IMR-90 (cell line): ENCODE data around the gene KRABD2.

Experiments
- ATAC-seq: fragments of 200-7000 bp; cut with Tn5 transposase; 2 replicates; pipeline ENCODE4 v1.9.1; 2020; ENCODE audit warnings: low read depth, mild to moderate bottlenecking, moderate library complexity
- BruUV-seq: library from RNA; stranded (reverse); fragments of 400-500 nt; replicated peaks from 2 replicates; lab custom pipeline; 2021; lab: Mats Ljungman, UMichigan
- CTCF ChIA-PET: fragments of 300-600 bp; formaldehyde crosslinking; extraction: SDS; loops from one replicate; lab custom pipeline; 2021; ENCODE audit warnings: antibody characterized with exemption; lab: Yijun Ruan, JAX
- POLR2A ChIA-PET: fragments of 300-600 bp; sonication (Branson Sonifier 250); formaldehyde crosslinking; loops from one replicate; lab custom pipeline; 2022; ENCODE audit warnings: antibody characterized with exemption; ENCODE audit not compliant: unreplicated experiment; lab: Charles Lee
- DNase-seq: peaks from one replicate; pipeline ENCODE4 v3.0.0; 2013
- H2AFZ ChIP-seq: replicated peaks from 2 replicates; pipeline ENCODE3; 2013; ENCODE audit warnings: low read length, mild to moderate bottlenecking; ENCODE audit not compliant: poor library complexity
- H2AK5ac ChIP-seq: 2 replicates; pipeline ENCODE4 v1.6.1; 2013; ENCODE audit warnings: low read depth, low read length, inconsistent platforms
- H2AK9ac ChIP-seq: replicated peaks from 2 replicates; pipeline ENCODE3; 2013; ENCODE audit warnings: mild to moderate bottlenecking, low read depth, low read length, moderate library complexity; ENCODE audit not compliant: poor library complexity
- H2BK120ac ChIP-seq: 2 replicates; pipeline ENCODE4 v1.6.1; 2013; ENCODE audit warnings: low read depth, low read length, inconsistent platforms
- H2BK15ac ChIP-seq: 3 replicates; pipeline ENCODE4 v1.6.1; 2013; ENCODE audit warnings: low read depth, low read length, inconsistent platforms
- H2BK20ac ChIP-seq: 2 replicates; pipeline ENCODE4 v1.6.1; 2013; ENCODE audit warnings: low read depth, mild to moderate bottlenecking, inconsistent platforms, low read length, moderate library complexity
- H2BK5ac ChIP-seq: 2 replicates; pipeline ENCODE4 v1.6.1; 2013; ENCODE audit warnings: mild to moderate bottlenecking, low read depth, low read length, inconsistent platforms; ENCODE audit not compliant: poor library complexity, severe bottlenecking
- H3K14ac ChIP-seq: replicated peaks from 2 replicates; pipeline ENCODE4 v1.6.1; 2013; ENCODE audit warnings: low read depth, low read length, inconsistent platforms
- H3K18ac ChIP-seq: 2 replicates; pipeline ENCODE4 v1.6.1; 2013; ENCODE audit warnings: low read depth, low read length, control low read depth
- H3K23ac ChIP-seq: 2 replicates; pipeline ENCODE4 v1.6.1; 2013; ENCODE audit warnings: low read depth, low read length, inconsistent platforms
- H3K27ac ChIP-seq: 2 replicates; pipeline ENCODE4 v1.5.1; 2013; ENCODE audit warnings: mild to moderate bottlenecking, control low read depth, low read length; ENCODE audit not compliant: insufficient read depth
- H3K27me3 ChIP-seq: 2 replicates; pipeline ENCODE4 v1.6.1; 2013; ENCODE audit warnings: low read length; ENCODE audit not compliant: control insufficient read depth, insufficient read depth
- H3K36me3 ChIP-seq: 2 replicates; pipeline ENCODE4 v1.6.1; 2013; ENCODE audit warnings: low read length, mixed read lengths; ENCODE audit not compliant: control insufficient read depth, insufficient read depth
- H3K4ac ChIP-seq: 2 replicates; pipeline ENCODE4 v1.6.1; 2013; ENCODE audit warnings: low read depth, low read length, inconsistent platforms
- H3K4me1 ChIP-seq: 2 replicates; pipeline ENCODE4 v1.6.1; 2013; ENCODE audit warnings: low read length, mixed read lengths; ENCODE audit not compliant: control insufficient read depth, insufficient read depth
- H3K4me2 ChIP-seq: 2 replicates; pipeline ENCODE4 v1.6.1; 2013; ENCODE audit warnings: low read depth, mild to moderate bottlenecking, control low read depth, low read length, moderate library complexity
- H3K4me3 ChIP-seq: 2 replicates; pipeline ENCODE4 v1.5.1; 2013; ENCODE audit warnings: low read depth, mild to moderate bottlenecking, control low read depth, low read length, moderate library complexity; ENCODE audit not compliant: insufficient read depth
- H3K56ac ChIP-seq: 2 replicates; pipeline ENCODE4 v1.6.1; 2013; ENCODE audit warnings: low read length, inconsistent platforms; ENCODE audit not compliant: insufficient read depth; ENCODE audit errors: extremely low read depth
- H3K79me1 ChIP-seq, 2 experiments: 2 replicates each; pipeline ENCODE4 v1.6.1; 2013; ENCODE audit warnings: low read length in 2 of 2, inconsistent platforms in 1 of 2, low read depth in 1 of 2
- H3K9ac ChIP-seq: 2 replicates; pipeline ENCODE4 v1.6.1; 2013; ENCODE audit warnings: low read depth, low read length, control low read depth
- H3K9me1 ChIP-seq: 2 replicates; pipeline ENCODE4 v1.6.1; 2013; ENCODE audit warnings: low read length, inconsistent platforms; ENCODE audit not compliant: insufficient read depth
- H3K9me3 ChIP-seq: 2 replicates; pipeline ENCODE4 v1.6.1; 2013; ENCODE audit warnings: low read length; ENCODE audit not compliant: control insufficient read depth, insufficient read depth
- H4K20me1 ChIP-seq: 2 replicates; pipeline ENCODE4 v1.6.1; 2013; ENCODE audit warnings: low read length, inconsistent platforms; ENCODE audit not compliant: insufficient read depth
- H4K5ac ChIP-seq: 2 replicates; pipeline ENCODE4 v1.6.1; 2013; ENCODE audit warnings: mild to moderate bottlenecking, low read depth, low read length, control low read depth
- H4K8ac ChIP-seq, 2 experiments: 2 replicates each; pipeline ENCODE4 v1.6.1; 2013; ENCODE audit warnings: low read depth in 2 of 2, low read length in 2 of 2, control low read depth in 1 of 2, inconsistent platforms in 1 of 2
- H4K91ac ChIP-seq: 2 replicates; pipeline ENCODE4 v1.6.1; 2013; ENCODE audit warnings: low read depth, low read length, inconsistent platforms; ENCODE audit not compliant: insufficient read depth
- BHLHE40 ChIP-seq: fragments of 150-350 bp; IDR thresholded peaks from 2 replicates; pipeline ENCODE4 v1.6.1; 2016; ENCODE audit warnings: mild to moderate bottlenecking, low read depth, low read length
- CEBPB ChIP-seq: IDR thresholded peaks from 2 replicates; pipeline ENCODE4 v1.6.1; 2012; ENCODE audit warnings: low read depth, low read length, improper control_type of control experiment
- CHD1 ChIP-seq: IDR thresholded peaks from 2 replicates; pipeline ENCODE4 v1.6.1; 2012; ENCODE audit warnings: low read depth, low read length, improper control_type of control experiment
- CTCF ChIP-seq: conservative IDR thresholded peaks from 2 replicates; pipeline ENCODE4 v1.5.1; 2012; ENCODE audit warnings: mild to moderate bottlenecking, low read depth, low read length, improper control_type of control experiment
- ELK1 ChIP-seq: fragments of 150-350 bp; IDR thresholded peaks from 2 replicates; pipeline ENCODE4 v1.6.1; 2016; ENCODE audit warnings: low read depth, mild to moderate bottlenecking, low read length, moderate library complexity, borderline replicate concordance
- FOS ChIP-seq: fragments of 150-350 bp; IDR thresholded peaks from 2 replicates; pipeline ENCODE4 v1.6.1; 2016; ENCODE audit warnings: low read depth, low read length
- MAFK ChIP-seq: IDR thresholded peaks from 2 replicates; pipeline ENCODE4 v1.6.1; 2012; ENCODE audit warnings: low read depth, low read length, improper control_type of control experiment
- MAZ ChIP-seq: IDR thresholded peaks from 2 replicates; pipeline ENCODE4 v1.6.1; 2012; ENCODE audit warnings: low read depth, mild to moderate bottlenecking, low read length, improper control_type of control experiment, moderate library complexity, borderline replicate concordance
- MXI1 ChIP-seq: IDR thresholded peaks from 2 replicates; pipeline ENCODE4 v1.6.1; 2012; ENCODE audit warnings: low read depth, mild to moderate bottlenecking, low read length, moderate library complexity, borderline replicate concordance
- NFE2L2 ChIP-seq: fragments of 150-350 bp; IDR thresholded peaks from 2 replicates; pipeline ENCODE4 v1.6.1; 2016; ENCODE audit warnings: low read depth, mild to moderate bottlenecking, low read length
- POLR2A ChIP-seq: IDR thresholded peaks from 2 replicates; pipeline ENCODE4 v1.6.1; 2012; ENCODE audit warnings: mild to moderate bottlenecking, low read depth, low read length
- RAD21 ChIP-seq: IDR thresholded peaks from 2 replicates; pipeline ENCODE4 v1.6.1; 2012; ENCODE audit warnings: low read length, improper control_type of control experiment
- RCOR1 ChIP-seq: IDR thresholded peaks from 2 replicates; pipeline ENCODE4 v1.6.1; 2012; ENCODE audit warnings: mild to moderate bottlenecking, low read length, improper control_type of control experiment; ENCODE audit not compliant: insufficient replicate concordance
- RFX5 ChIP-seq: IDR thresholded peaks from 2 replicates; pipeline ENCODE4 v1.8.0; 2012; ENCODE audit warnings: low read depth, mild to moderate bottlenecking, low read length, moderate library complexity
- SMC3 ChIP-seq: fragments of 150-350 bp; IDR thresholded peaks from 2 replicates; pipeline ENCODE4 v1.6.1; 2016; ENCODE audit warnings: low read depth, mild to moderate bottlenecking, antibody characterized with exemption, low read length, moderate library complexity
- USF2 ChIP-seq: fragments of 150-350 bp; IDR thresholded peaks from 2 replicates; pipeline ENCODE4 v1.6.1; 2017; ENCODE audit warnings: mild to moderate bottlenecking, antibody characterized with exemption, low read length, low read depth
- WGBS, 2 experiments: methylation state at CpG; one replicate each; pipeline versions ENCODE4 v1.1.5 to v1.1.7; 2013; ENCODE audit warnings: missing lambda C conversion rate in 2 of 2; ENCODE audit not compliant: insufficient read length in 1 of 2; ENCODE audit errors: extremely low coverage in 2 of 2; 5-methylcytosine and 5-hydroxymethylcytosine counted together
- dilution Hi-C: fragments of 300-500 bp; cut with HindIII; formaldehyde crosslinking; loops from one replicate; pipeline ENCODE4 v1.14.3; 2018; ENCODE audit warnings: low sequenced_read_pairs; ENCODE audit not compliant: unreplicated experiment
- in situ Hi-C: fragments of 300-500 bp; cut with MboI; formaldehyde crosslinking; loops from 3 replicates; pipeline ENCODE4 v1.14.3; 2019; ENCODE audit warnings: low sequenced_read_pairs, inconsistent platforms, mixed read lengths
- intact Hi-C: fragments of 100-400 bp; cut with micrococcal nuclease; formaldehyde crosslinking; loops from 2 replicates; pipeline ENCODE4 v1.10.0; 2022

The KRABD2 gene

GRCh38 chr17:8401107-8401506 is 24.6 kb upstream of the KRABD2 start:
- Histone ChIP-seq H3K36me3 (no peaks in the 10 kb centered on the region), H3K14ac (no peak overlapping the region), H3K4ac (no peak overlapping the region), H2AK9ac (no peak overlapping the region), H3K18ac (no peak overlapping the region), H4K5ac (no peak overlapping the region), H3K27ac (no peak overlapping the region), H4K91ac (no peak overlapping the region), H2AFZ (no peak overlapping the region), H2BK5ac (no peak overlapping the region), H2BK120ac (no peak overlapping the region), H2BK15ac (no peak overlapping the region), H3K56ac (no peak overlapping the region), H2AK5ac (no peak overlapping the region), H4K8ac (no peak overlapping the region), H2BK20ac (no peak overlapping the region), H3K9ac (no peak overlapping the region), H3K4me2 (no peak overlapping the region), H3K4me3 (no peak overlapping the region), H3K79me1 (no peaks in the 10 kb centered on the region), H3K4me1 (no peaks in the 10 kb centered on the region), H3K9me1 (no peaks in the 10 kb centered on the region), H3K9me3 (no peaks in the 10 kb centered on the region), H3K27me3 (peaks cover 33% of the 10 kb centered on the region), H3K23ac (no peak overlapping the region), H4K20me1 (no peaks in the 10 kb centered on the region)
- BruUV-seq = no TSS peak
- ATAC-seq = no peak
- intact Hi-C loops = no loop called here
- WGBS, 2 experiments = 42 to 93% methylated on average over 1 to 2 of the region's 2 CpGs
- ChIA-PET CTCF (no interaction called here), POLR2A (no interaction called here)
- no peak for DNase-seq
- no peak for TF ChIP-seq MAZ
- TF ChIP-seq FOS = no peak
- no peak for TF ChIP-seq RCOR1
- no peak for TF ChIP-seq NFE2L2
- no peak for TF ChIP-seq POLR2A
- no peak for TF ChIP-seq USF2
- TF ChIP-seq CHD1 = no peak
- no peak for TF ChIP-seq RFX5
- TF ChIP-seq BHLHE40 = no peak
- TF ChIP-seq RAD21 = no peak
- no peak for TF ChIP-seq CEBPB
- no peak for TF ChIP-seq CTCF
- TF ChIP-seq SMC3 = no peak
- TF ChIP-seq ELK1 = no peak
- no peak for TF ChIP-seq MXI1
- TF ChIP-seq MAFK = no peak
- in situ Hi-C loops = no loop called here
- dilution Hi-C loops = no loop called here
